KG1 (cell line): ENCODE results near the gene RNGTT.
"Not testable (repeated sequence)": the region's sequence is repeated elsewhere in the genome, so short reads cannot be mapped to it uniquely, and the experiment has no call there.

Experiments used
- DNase-seq: peaks from one replicate; lab custom pipeline; 2025; lab: John Stamatoyannopoulos, UW

The RNGTT gene

GRCh38 chr6:88970301-88970700 lies 6.9 kb upstream of the RNGTT start:
- DNase-seq, result no peak

- not testable (repeated sequence) for DNase-seq
Measured at GRCh38 chr6:88969255-88969654, 5.8 kb upstream of the RNGTT start.

- no peak for DNase-seq
Measured at GRCh38 chr6:88967891-88968290, 4.5 kb upstream of the RNGTT start.

GRCh38 chr6:88965691-88966090 lies 2.3 kb upstream of the RNGTT start:
- no peak for DNase-seq

GRCh38 chr6:88964509-88964908 lies 1.1 kb upstream of the RNGTT start:
- no peak for DNase-seq

- DNase-seq, result no peak
Measured at GRCh38 chr6:88958842-88959241, 4.6 kb downstream of the RNGTT start.

- DNase-seq, result no peak
Measured at GRCh38 chr6:88953550-88954386, 9.7 kb downstream of the RNGTT start.

GRCh38 chr6:88952065-88952704 lies 11.2 kb downstream of the RNGTT start:
- DNase-seq, result no peak

- no peak for DNase-seq
Measured at GRCh38 chr6:88945415-88946008, 17.9 kb downstream of the RNGTT start.

GRCh38 chr6:88933521-88933920 lies 29.9 kb downstream of the RNGTT start:
- no peak for DNase-seq

- DNase-seq, result not testable (repeated sequence)
Measured at GRCh38 chr6:88932019-88932418, 31.4 kb downstream of the RNGTT start.

- DNase-seq, result no peak
Measured at GRCh38 chr6:88922775-88923548, 40.5 kb downstream of the RNGTT start.

- no peak for DNase-seq
Measured at GRCh38 chr6:88921734-88922133, 41.7 kb downstream of the RNGTT start.

- no peak for DNase-seq
Measured at GRCh38 chr6:88920774-88921733, 42.4 kb downstream of the RNGTT start.

GRCh38 chr6:88920088-88920487 lies 43.3 kb downstream of the RNGTT start:
- DNase-seq, result no peak

- DNase-seq, result no peak
Measured at GRCh38 chr6:88919032-88919431, 44.4 kb downstream of the RNGTT start.

- DNase-seq, result no peak
Measured at GRCh38 chr6:88916615-88917208, 46.7 kb downstream of the RNGTT start.

- no peak for DNase-seq
Measured at GRCh38 chr6:88914895-88915598, 48.4 kb downstream of the RNGTT start.

- no peak for DNase-seq
Measured at GRCh38 chr6:88914180-88914579, 49.2 kb downstream of the RNGTT start.

- DNase-seq, result no peak
Measured at GRCh38 chr6:88913471-88913870, 49.9 kb downstream of the RNGTT start.
